Measurements from ENCODE around the gene CCDC7. TPM values are rescaled to one million over a fixed set of nuclear protein-coding genes. Genes with fewer than 3 reads are reported as not detected.
"Not testable (repeated sequence)": the region's sequence is repeated elsewhere in the genome, so short reads cannot be mapped to it uniquely, and the experiment has no call there.

Gene CCDC7
- total and polyA plus RNA-seq, 2 experiments from 2014 or later, result 0.83 to 1.6 TPM

- ATAC-seq; H3K4me2 ChIP-seq; H3K36me3 ChIP-seq (ENCODE audit: insufficient read depth); H3K4me1 ChIP-seq (ENCODE audit: insufficient read depth); H2AFZ ChIP-seq; H3K27me3 Mint-ChIP-seq (ENCODE audit: insufficient read depth, low read depth, poor library complexity); H3F3A ChIP-seq (replicated peaks; ENCODE audit: low read depth); H4K20me1 ChIP-seq (replicated peaks; ENCODE audit: insufficient read depth); H3K9me3 Mint-ChIP-seq; H3K36me3 Mint-ChIP-seq (ENCODE audit: low read depth); H3K27ac ChIP-seq (ENCODE audit: low read depth); H3K4me1 Mint-ChIP-seq; H3K79me2 ChIP-seq (replicated peaks; ENCODE audit: insufficient read depth); H3K4me3 Mint-ChIP-seq; H3K4me3 ChIP-seq; H3K27ac Mint-ChIP-seq; H3K9me2 ChIP-seq (ENCODE audit: insufficient read depth); DNase-seq (ENCODE audit: low spot score); H3K27me3 ChIP-seq (ENCODE audit: insufficient read depth): not testable (repeated sequence)
- peak in 1 of 2 experiments; percentile 51; a peak in 3 of 4 replicates for TF ChIP-seq CTCF (conservative IDR thresholded peaks at IDR 0.05; ENCODE audit: low read depth in 2 of 2)
Measured at GRCh38 chr10:32797393-32797792, 351.5 kb downstream of the CCDC7 start.

GRCh38 chr10:32846974-32847373 is 401.0 kb downstream of the CCDC7 start:
- H3K4me1 ChIP-seq (ENCODE audit: insufficient read depth), result no peaks in the 10 kb centered on the region
- no peaks in the 10 kb centered on the region for H4K20me1 ChIP-seq (replicated peaks; ENCODE audit: insufficient read depth)
- no peaks in the 10 kb centered on the region for H3K36me3 Mint-ChIP-seq (ENCODE audit: low read depth)
- no peak overlapping the region for H3K27ac ChIP-seq (ENCODE audit: low read depth)
- H3K79me2 ChIP-seq (replicated peaks; ENCODE audit: insufficient read depth), result no peaks in the 10 kb centered on the region
- no peaks in the 10 kb centered on the region for H3K36me3 ChIP-seq (ENCODE audit: insufficient read depth)
- no peak overlapping the region for H2AFZ ChIP-seq
- H3K9me2 ChIP-seq (ENCODE audit: insufficient read depth), result no peaks in the 10 kb centered on the region; the same call in 1 of the 2 replicates
- no peaks in the 10 kb centered on the region for H3K27me3 ChIP-seq (ENCODE audit: insufficient read depth)
- no peak overlapping the region for H3K4me2 ChIP-seq
- no peak overlapping the region for H3K4me3 Mint-ChIP-seq
- H3K4me3 ChIP-seq, result no peak overlapping the region
- ATAC-seq, result peak; percentile 72
- peak; percentile 19 for DNase-seq (ENCODE audit: low spot score)
- no peaks in the 10 kb centered on the region for H3F3A ChIP-seq (replicated peaks; ENCODE audit: low read depth)
- H3K4me1 Mint-ChIP-seq, result peaks cover 3% of the 10 kb centered on the region; the same call in 2 of the 3 replicates
- no peaks in the 10 kb centered on the region for H3K9me3 Mint-ChIP-seq
- H3K27me3 Mint-ChIP-seq (ENCODE audit: insufficient read depth, low read depth, poor library complexity), result no peaks in the 10 kb centered on the region
- no peak overlapping the region for H3K27ac Mint-ChIP-seq
- no peak for TF ChIP-seq ZNF462 (CRISPR knock-in tag; IDR thresholded peaks at IDR 0.05)
- no peak for TF ChIP-seq NANOG (IDR thresholded peaks at IDR 0.05; ENCODE audit: borderline replicate concordance)
- TF ChIP-seq, protein P1, sequence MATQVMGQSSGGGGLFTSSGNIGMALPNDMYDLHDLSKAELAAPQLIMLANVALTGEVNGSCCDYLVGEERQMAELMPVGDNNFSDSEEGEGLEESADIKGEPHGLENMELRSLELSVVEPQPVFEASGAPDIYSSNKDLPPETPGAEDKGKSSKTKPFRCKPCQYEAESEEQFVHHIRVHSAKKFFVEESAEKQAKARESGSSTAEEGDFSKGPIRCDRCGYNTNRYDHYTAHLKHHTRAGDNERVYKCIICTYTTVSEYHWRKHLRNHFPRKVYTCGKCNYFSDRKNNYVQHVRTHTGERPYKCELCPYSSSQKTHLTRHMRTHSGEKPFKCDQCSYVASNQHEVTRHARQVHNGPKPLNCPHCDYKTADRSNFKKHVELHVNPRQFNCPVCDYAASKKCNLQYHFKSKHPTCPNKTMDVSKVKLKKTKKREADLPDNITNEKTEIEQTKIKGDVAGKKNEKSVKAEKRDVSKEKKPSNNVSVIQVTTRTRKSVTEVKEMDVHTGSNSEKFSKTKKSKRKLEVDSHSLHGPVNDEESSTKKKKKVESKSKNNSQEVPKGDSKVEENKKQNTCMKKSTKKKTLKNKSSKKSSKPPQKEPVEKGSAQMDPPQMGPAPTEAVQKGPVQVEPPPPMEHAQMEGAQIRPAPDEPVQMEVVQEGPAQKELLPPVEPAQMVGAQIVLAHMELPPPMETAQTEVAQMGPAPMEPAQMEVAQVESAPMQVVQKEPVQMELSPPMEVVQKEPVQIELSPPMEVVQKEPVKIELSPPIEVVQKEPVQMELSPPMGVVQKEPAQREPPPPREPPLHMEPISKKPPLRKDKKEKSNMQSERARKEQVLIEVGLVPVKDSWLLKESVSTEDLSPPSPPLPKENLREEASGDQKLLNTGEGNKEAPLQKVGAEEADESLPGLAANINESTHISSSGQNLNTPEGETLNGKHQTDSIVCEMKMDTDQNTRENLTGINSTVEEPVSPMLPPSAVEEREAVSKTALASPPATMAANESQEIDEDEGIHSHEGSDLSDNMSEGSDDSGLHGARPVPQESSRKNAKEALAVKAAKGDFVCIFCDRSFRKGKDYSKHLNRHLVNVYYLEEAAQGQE (IDR thresholded peaks at IDR 0.05; ENCODE audit: unreplicated experiment), result no peak
- TF ChIP-seq ETS1 (IDR thresholded peaks at IDR 0.05), result no peak
- TF ChIP-seq ZNF114 (CRISPR knock-in tag; IDR thresholded peaks at IDR 0.05), result no peak
- TF ChIP-seq EZH2 (IDR thresholded peaks at IDR 0.05; ENCODE audit: low read depth, unreplicated experiment), result no peak
- no peak for TF ChIP-seq CREB1 (CRISPR knock-in tag; IDR thresholded peaks at IDR 0.05; ENCODE audit: low read depth)
- TF ChIP-seq STAT1 (IDR thresholded peaks at IDR 0.05; ENCODE audit: unreplicated experiment), result no peak
- no peak for TF ChIP-seq EZH2phosphoT487 (IDR thresholded peaks at IDR 0.05; ENCODE audit: unreplicated experiment)

Data from GM23338 (cell line).